ENCODE results near the gene GTF3A. TPM values are rescaled to one million over a fixed set of nuclear protein-coding genes. Genes with fewer than 3 reads are reported as not detected.

GTF3A gene
- total and polyA plus RNA-seq, 9 of the 15 experiments (the other 6 are each of a cell fraction or from before 2014, with no cell fraction given) = 47.5 to 303 (median 174) TPM

Small RNA genes within 50 kb of the gene (small RNA-seq; reads per million reads assigned to genes)
- not detected for gene RNY1P1

Other genes with a start within 250 kb of the GTF3A start
- gene RPL21, start 173.1 kb upstream of the GTF3A start, total RNA-seq (2014; rRNA removed) = 622 and 852 TPM in 2 replicates
- 2,222 and 2,441 TPM in 2 replicates for gene RPL21, start 173.1 kb upstream of the GTF3A start, total RNA-seq (2014; rRNA removed; fragmentation: Illumina TruSeq; extraction: Trizol)
- 2,046 and 2,206 TPM in 2 replicates for gene RPL21, start 173.1 kb upstream of the GTF3A start, total RNA-seq (2015; rRNA removed; fragmentation: Illumina TruSeq; extraction: Trizol)
- gene RPL21, start 173.1 kb upstream of the GTF3A start, total RNA-seq (2021) = 934 and 1,064 TPM in 2 replicates
- 1,361 and 1,676 TPM in 2 replicates for gene RPL21, start 173.1 kb upstream of the GTF3A start, polyA plus RNA-seq (2011; rRNA removed)
- gene RPL21, start 173.1 kb upstream of the GTF3A start, polyA plus RNA-seq (2014; fragmentation: Illumina TruSeq; extraction: Trizol) = 1,618 and 2,053 TPM in 2 replicates
- 1,000 to 10,000 TPM; 3,327 to 4,203 TPM for gene RPL21, start 173.1 kb upstream of the GTF3A start, polyA plus RNA-seq (2014; fragmentation: Nextera tagmentation; extraction: Ambion mirVana)
- gene RPL21, start 173.1 kb upstream of the GTF3A start, polyA plus RNA-seq (2014; rRNA removed) = 1,075 and 1,122 TPM in 2 replicates
- 2.1 and 2.4 TPM in 2 replicates for gene RASL11A, start 153.8 kb upstream of the GTF3A start, total RNA-seq (2014; rRNA removed)
- gene RASL11A, start 153.8 kb upstream of the GTF3A start, total RNA-seq (2014; rRNA removed; fragmentation: Illumina TruSeq; extraction: Trizol) = 0.98 and 1.6 TPM in 2 replicates
- gene RASL11A, start 153.8 kb upstream of the GTF3A start, total RNA-seq (2015; rRNA removed; fragmentation: Illumina TruSeq; extraction: Trizol) = 0.80 and 0.87 TPM in 2 replicates
- gene RASL11A, start 153.8 kb upstream of the GTF3A start, total RNA-seq (2021) = 1.5 and 1.6 TPM in 2 replicates
- 1.7 and 1.9 TPM in 2 replicates for gene RASL11A, start 153.8 kb upstream of the GTF3A start, polyA plus RNA-seq (2011; rRNA removed)
- 1.9 and 2.2 TPM in 2 replicates for gene RASL11A, start 153.8 kb upstream of the GTF3A start, polyA plus RNA-seq (2014; fragmentation: Illumina TruSeq; extraction: Trizol)
- gene RASL11A, start 153.8 kb upstream of the GTF3A start, polyA plus RNA-seq (2014; fragmentation: Nextera tagmentation; extraction: Ambion mirVana) = under 1 TPM in 1 of 2 experiments, not detected in 1; 0.11 TPM
- gene RASL11A, start 153.8 kb upstream of the GTF3A start, polyA plus RNA-seq (2014; rRNA removed) = 1.2 and 1.3 TPM in 2 replicates
- gene MTIF3, start 25.9 kb downstream of the GTF3A start, total RNA-seq (2014; rRNA removed) = 34.6 and 46.1 TPM in 2 replicates
- 43.9 and 53.6 TPM in 2 replicates for gene MTIF3, start 25.9 kb downstream of the GTF3A start, total RNA-seq (2014; rRNA removed; fragmentation: Illumina TruSeq; extraction: Trizol)
- gene MTIF3, start 25.9 kb downstream of the GTF3A start, total RNA-seq (2015; rRNA removed; fragmentation: Illumina TruSeq; extraction: Trizol) = 41.2 and 44.4 TPM in 2 replicates
- gene MTIF3, start 25.9 kb downstream of the GTF3A start, total RNA-seq (2021) = 20.4 and 23.5 TPM in 2 replicates
- gene MTIF3, start 25.9 kb downstream of the GTF3A start, polyA plus RNA-seq (2011; rRNA removed) = 35.9 and 40.8 TPM in 2 replicates
- gene MTIF3, start 25.9 kb downstream of the GTF3A start, polyA plus RNA-seq (2014; fragmentation: Illumina TruSeq; extraction: Trizol) = 58.1 and 73.6 TPM in 2 replicates
- 10 to 100 TPM; 62.0 to 71.2 TPM for gene MTIF3, start 25.9 kb downstream of the GTF3A start, polyA plus RNA-seq (2014; fragmentation: Nextera tagmentation; extraction: Ambion mirVana)
- gene MTIF3, start 25.9 kb downstream of the GTF3A start, polyA plus RNA-seq (2014; rRNA removed) = 45.2 and 47.5 TPM in 2 replicates
- gene LNX2, start 195.9 kb downstream of the GTF3A start, total RNA-seq (2014; rRNA removed) = 2.2 and 3.1 TPM in 2 replicates
- 4.8 and 5.2 TPM in 2 replicates for gene LNX2, start 195.9 kb downstream of the GTF3A start, total RNA-seq (2014; rRNA removed; fragmentation: Illumina TruSeq; extraction: Trizol)
- gene LNX2, start 195.9 kb downstream of the GTF3A start, total RNA-seq (2015; rRNA removed; fragmentation: Illumina TruSeq; extraction: Trizol) = 5.5 TPM in 2 replicates
- 4.2 and 4.4 TPM in 2 replicates for gene LNX2, start 195.9 kb downstream of the GTF3A start, total RNA-seq (2021)
- gene LNX2, start 195.9 kb downstream of the GTF3A start, polyA plus RNA-seq (2011; rRNA removed) = 3.6 and 4.0 TPM in 2 replicates
- 4.2 and 5.0 TPM in 2 replicates for gene LNX2, start 195.9 kb downstream of the GTF3A start, polyA plus RNA-seq (2014; fragmentation: Illumina TruSeq; extraction: Trizol)
- 1 to 10 TPM; 1.5 to 2.1 TPM for gene LNX2, start 195.9 kb downstream of the GTF3A start, polyA plus RNA-seq (2014; fragmentation: Nextera tagmentation; extraction: Ambion mirVana)
- 2.6 and 2.7 TPM in 2 replicates for gene LNX2, start 195.9 kb downstream of the GTF3A start, polyA plus RNA-seq (2014; rRNA removed)
- 108 and 129 TPM in 2 replicates for gene POLR1D, start 197.3 kb downstream of the GTF3A start, total RNA-seq (2014; rRNA removed)
- gene POLR1D, start 197.3 kb downstream of the GTF3A start, total RNA-seq (2014; rRNA removed; fragmentation: Illumina TruSeq; extraction: Trizol) = 118 and 131 TPM in 2 replicates
- gene POLR1D, start 197.3 kb downstream of the GTF3A start, total RNA-seq (2015; rRNA removed; fragmentation: Illumina TruSeq; extraction: Trizol) = 105 and 107 TPM in 2 replicates
- gene POLR1D, start 197.3 kb downstream of the GTF3A start, total RNA-seq (2021) = 104 and 111 TPM in 2 replicates
- gene POLR1D, start 197.3 kb downstream of the GTF3A start, polyA plus RNA-seq (2011; rRNA removed) = 145 and 172 TPM in 2 replicates
- 154 and 170 TPM in 2 replicates for gene POLR1D, start 197.3 kb downstream of the GTF3A start, polyA plus RNA-seq (2014; fragmentation: Illumina TruSeq; extraction: Trizol)
- gene POLR1D, start 197.3 kb downstream of the GTF3A start, polyA plus RNA-seq (2014; fragmentation: Nextera tagmentation; extraction: Ambion mirVana) = 100 to 1,000 TPM; 179 to 188 TPM
- gene POLR1D, start 197.3 kb downstream of the GTF3A start, polyA plus RNA-seq (2014; rRNA removed) = 119 and 159 TPM in 2 replicates

All from K562 (cell line).